8988T (cell line): ENCODE measurements around the gene PTX3.

Experiments used
- DNase-seq: peaks from one replicate; pipeline ENCODE4 v3.0.0; 2011

The PTX3 gene

GRCh38 chr3:157427901-157428300, 8.7 kb upstream of the PTX3 start:
- DNase-seq, result no peak

GRCh38 chr3:157428853-157429252, 7.8 kb upstream of the PTX3 start:
- DNase-seq, result no peak

GRCh38 chr3:157429708-157430107, 6.9 kb upstream of the PTX3 start:
- no peak for DNase-seq

GRCh38 chr3:157438194-157438730, 1.6 kb downstream of the PTX3 start:
- DNase-seq, result no peak

GRCh38 chr3:157441102-157441624, 4.5 kb downstream of the PTX3 start:
- no peak for DNase-seq

- no peak for DNase-seq
These were observed 6.1 kb downstream of the PTX3 start for GRCh38 chr3:157442729-157443128.

GRCh38 chr3:157443905-157444796, 7.5 kb downstream of the PTX3 start:
- DNase-seq, result no peak

- no peak for DNase-seq
These were observed 8.1 kb downstream of the PTX3 start for GRCh38 chr3:157444797-157445184.

GRCh38 chr3:157445857-157446256, 9.2 kb downstream of the PTX3 start:
- DNase-seq, result no peak

- no peak for DNase-seq
These were observed 10.5 kb downstream of the PTX3 start for GRCh38 chr3:157447026-157447694.

GRCh38 chr3:157452097-157452496, 15.4 kb downstream of the PTX3 start:
- DNase-seq, result no peak

GRCh38 chr3:157453824-157454223, 17.2 kb downstream of the PTX3 start:
- DNase-seq, result no peak

GRCh38 chr3:157459706-157460105, 23.1 kb downstream of the PTX3 start:
- DNase-seq, result no peak

- no peak for DNase-seq
These were observed 23.6 kb downstream of the PTX3 start for GRCh38 chr3:157460253-157460652.

GRCh38 chr3:157463816-157464215, 27.2 kb downstream of the PTX3 start:
- no peak for DNase-seq

GRCh38 chr3:157464321-157464720, 27.7 kb downstream of the PTX3 start:
- no peak for DNase-seq

- no peak for DNase-seq
These were observed 29.1 kb downstream of the PTX3 start for GRCh38 chr3:157465741-157466140.

- DNase-seq, result no peak
These were observed 30.6 kb downstream of the PTX3 start for GRCh38 chr3:157467200-157467599.

GRCh38 chr3:157469561-157470294, 33.1 kb downstream of the PTX3 start:
- DNase-seq, result no peak

GRCh38 chr3:157471064-157471463, 34.4 kb downstream of the PTX3 start:
- DNase-seq, result no peak

GRCh38 chr3:157472648-157473047, 36.0 kb downstream of the PTX3 start:
- DNase-seq, result no peak

GRCh38 chr3:157475921-157476414, 39.3 kb downstream of the PTX3 start:
- DNase-seq, result no peak

GRCh38 chr3:157477441-157477840, 40.8 kb downstream of the PTX3 start:
- no peak for DNase-seq
